Dermis microvascular lymphatic vessel endothelial cell (primary cell): ENCODE data around the gene UROD. TPM values are rescaled to one million over a fixed set of nuclear protein-coding genes. Genes with fewer than 3 reads are reported as not detected.
"Not testable (repeated sequence)": the region's sequence is repeated elsewhere in the genome, so short reads cannot be mapped to it uniquely, and the experiment has no call there.

Experiments
- DNase-seq, 2 donors: peaks; one replicate each; pipeline versions ENCODE4 v3.0.0 to v3.0.0-alpha.2; 2010; ENCODE audit warnings: low read depth in 2 of 2
- total RNA-seq: library from RNA; depleted of rRNA; stranded (reverse); fragments of >200 nt; gene quantifications from 2 replicates; pipeline ENCODE4 v1.2.1, GENCODE V29; 2014

The UROD gene
- total RNA-seq, result 266 and 281 TPM in 2 replicates

GRCh38 chr1:45011837-45012638 is at the start of gene UROD:
UROD (plus strand) TSS chr1:45012254; CDS start chr1:45012266, 12 bp downstream.
- peak; percentile 95 to 98 for DNase-seq

GRCh38 chr1:44962729-44963128 is 49.3 kb upstream of the UROD start:
- DNase-seq, result no peak

DNA sequence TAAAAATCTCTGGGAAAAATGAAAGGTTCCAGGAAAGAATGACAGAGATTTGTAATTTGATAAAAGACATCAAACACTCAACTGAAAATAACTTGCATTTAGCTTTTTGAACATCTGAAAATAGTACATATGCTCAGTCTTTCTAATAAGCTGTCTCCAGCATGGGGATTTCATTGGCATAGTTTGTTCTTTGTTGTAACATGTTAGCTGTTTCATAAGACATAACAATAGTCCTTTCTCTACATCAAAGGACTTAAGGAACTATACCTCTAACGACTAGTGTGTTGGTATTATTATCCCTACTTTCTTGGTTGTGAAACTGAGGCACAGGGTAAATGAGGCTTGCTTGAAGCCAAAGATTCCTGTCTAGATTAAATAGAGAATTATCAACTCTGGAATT is 47.7 kb upstream of the UROD start:
- DNase-seq, result no peak

DNA sequence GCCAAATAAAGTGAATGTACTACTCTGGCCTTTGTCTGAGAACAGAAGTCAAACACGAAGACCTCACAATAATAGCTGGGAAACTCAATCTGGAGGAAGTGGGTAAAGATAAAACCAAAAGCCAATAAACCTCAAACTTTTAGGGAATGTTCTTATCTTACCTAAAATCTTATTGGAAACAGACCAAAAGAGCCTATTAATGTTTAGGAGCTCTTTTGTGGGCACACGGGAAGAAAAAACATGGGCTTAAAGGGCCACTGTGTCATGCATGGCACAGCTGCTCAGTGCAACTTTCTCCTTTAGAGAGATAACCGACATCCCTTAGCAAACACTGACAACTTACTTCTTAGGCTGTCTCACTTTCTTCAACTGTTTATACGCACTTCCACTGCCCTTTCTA is 41.7 kb upstream of the UROD start:
- peak in 1 of 2 donors; percentile 16 for DNase-seq

DNA sequence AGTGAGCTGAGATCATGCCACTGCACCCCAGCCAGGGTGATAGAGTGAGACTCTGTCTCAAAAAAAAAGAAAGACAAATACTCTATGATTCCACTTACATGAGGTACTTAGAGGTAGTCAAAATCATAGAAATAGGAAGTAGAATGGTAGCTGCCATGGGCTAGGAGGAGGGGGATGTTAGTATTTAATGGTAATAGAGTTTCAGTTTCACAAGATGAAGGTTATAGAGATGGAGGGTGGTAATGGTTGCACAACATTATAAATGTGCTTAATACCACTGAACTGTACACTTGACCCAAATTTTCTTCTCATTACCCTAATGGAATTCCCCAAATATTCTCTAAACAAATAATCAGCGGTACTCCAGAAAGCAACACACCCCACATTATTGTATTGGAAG is 38.4 kb upstream of the UROD start:
- no peak for DNase-seq

DNA sequence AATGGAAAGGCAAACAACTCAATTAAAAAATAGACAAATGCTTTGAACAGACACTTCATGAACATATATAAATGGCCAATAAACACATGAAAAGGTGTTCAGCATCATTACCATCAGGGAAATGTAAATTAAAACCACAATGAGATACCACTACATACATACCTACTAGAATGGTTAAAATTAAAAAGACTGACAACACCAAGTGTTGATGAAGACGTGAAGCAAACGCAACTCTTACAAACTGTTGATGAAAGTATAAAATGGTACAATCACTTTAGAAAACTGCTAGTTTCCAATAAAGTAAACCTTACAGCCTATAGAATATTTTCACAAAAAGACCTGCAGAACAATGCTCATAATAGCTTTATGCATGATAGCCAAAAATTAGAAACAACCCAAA is 35.8 kb upstream of the UROD start:
- DNase-seq, result no peak

DNA sequence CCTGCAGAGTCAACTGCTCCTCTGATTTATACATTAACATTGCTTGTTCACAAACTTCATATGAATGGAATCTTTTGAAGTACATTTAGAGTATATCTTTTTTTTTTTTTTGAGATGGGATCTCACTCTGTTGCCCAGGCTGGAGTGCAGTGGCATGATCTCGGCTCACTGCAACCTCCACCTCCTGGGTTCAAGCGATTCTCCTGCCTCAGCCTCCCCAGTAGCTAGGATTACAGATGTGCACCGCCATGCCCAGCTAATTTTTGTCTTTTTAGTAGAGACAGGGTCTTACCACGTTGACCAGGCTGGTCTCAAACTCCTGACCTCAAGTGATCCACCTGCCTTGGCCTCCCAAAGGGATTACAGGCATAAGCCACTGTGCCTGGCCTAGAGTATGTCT is 34.7 kb upstream of the UROD start:
- not testable (repeated sequence) for DNase-seq

DNA sequence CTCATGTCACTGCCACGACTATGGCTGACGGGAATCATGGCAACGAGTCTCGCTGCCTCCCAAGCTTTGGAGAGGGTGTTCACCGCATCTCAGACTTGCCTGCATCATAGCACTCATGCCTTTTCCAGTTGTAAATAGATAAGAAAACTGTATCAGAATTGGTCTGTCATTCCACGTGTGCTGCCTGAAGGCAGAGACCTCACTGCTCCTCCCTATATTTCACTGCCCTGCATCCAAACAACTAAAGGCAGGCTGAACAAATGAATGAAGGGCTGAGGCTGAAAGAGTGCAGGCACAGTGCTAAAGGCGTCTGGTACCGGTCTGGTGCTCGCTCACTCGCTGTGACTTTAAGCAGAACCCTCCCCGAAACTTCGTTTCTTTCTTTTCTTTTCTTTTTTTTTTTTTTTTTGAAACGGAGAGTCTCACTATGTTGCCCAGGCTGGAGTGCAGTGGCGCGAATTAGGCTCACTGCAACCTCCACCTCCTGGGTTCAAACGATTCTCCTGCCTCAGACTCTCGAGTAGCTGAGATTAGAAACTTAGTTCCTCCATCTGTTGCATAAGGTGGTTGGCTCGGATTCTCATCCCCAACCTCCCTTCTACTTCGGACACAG is 26.2 kb upstream of the UROD start:
- no peak for DNase-seq

DNA sequence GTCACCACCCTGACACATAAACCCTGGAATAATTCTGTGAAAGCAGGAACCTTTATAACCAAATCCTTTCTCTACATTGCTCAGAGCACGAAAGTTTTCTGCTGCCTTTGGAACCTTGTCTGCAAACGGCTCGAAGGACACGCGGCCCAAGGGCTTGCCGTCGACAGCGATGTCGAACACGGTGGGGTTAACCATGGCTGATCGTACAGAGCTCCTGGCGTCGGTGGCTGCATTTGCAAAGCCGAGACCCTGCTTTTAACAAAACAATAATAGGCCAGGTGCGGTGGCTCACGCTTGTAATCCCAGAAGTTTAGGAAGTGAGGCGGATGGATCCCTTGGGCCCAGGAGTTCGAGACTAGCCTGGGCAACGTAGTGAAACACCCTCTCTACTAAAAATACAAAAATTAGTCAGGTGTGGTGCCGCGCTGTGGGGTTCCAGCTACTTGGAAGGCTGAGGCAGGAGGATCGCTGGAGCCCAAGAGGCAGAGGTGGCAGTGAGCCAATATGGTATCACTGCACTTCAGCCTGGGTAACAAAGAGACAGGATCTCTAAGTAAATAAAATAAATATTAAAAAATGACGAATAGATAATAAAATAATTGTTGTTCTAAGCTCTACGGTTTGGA is 23.4 kb upstream of the UROD start:
- DNase-seq, result no peak

- DNase-seq, result no peak
Measured at GRCh38 chr1:44994309-44994898, 17.6 kb upstream of the UROD start.

GRCh38 chr1:44995467-44996238 is 16.4 kb upstream of the UROD start:
- no peak for DNase-seq

- DNase-seq, result no peak
Measured at GRCh38 chr1:44999232-44999631, 12.8 kb upstream of the UROD start.

GRCh38 chr1:45001011-45001481 is 11.0 kb upstream of the UROD start:
- no peak for DNase-seq

DNA sequence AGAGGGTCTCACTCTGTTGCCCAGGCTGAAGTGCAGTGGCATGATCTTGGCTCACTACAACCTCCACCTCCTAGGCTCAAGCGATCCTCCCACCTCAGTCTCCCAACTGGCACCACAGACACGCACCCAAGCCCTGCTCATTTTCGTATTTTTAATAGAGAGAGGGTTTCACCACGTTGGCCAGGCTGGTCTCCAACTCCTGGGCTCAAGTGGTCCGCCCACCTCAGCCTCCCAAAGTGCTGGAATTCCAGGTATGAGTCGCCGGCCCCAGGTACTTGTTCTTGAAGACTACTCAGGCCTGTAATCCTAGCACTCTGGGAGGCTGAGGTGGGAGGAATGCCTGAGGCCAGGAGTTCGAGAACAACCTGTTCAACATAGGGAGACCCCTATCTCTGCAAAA is 10.5 kb upstream of the UROD start:
- DNase-seq, result not testable (repeated sequence)

GRCh38 chr1:45002650-45003645 is 9.1 kb upstream of the UROD start:
- DNase-seq, result no peak

- no peak for DNase-seq
Measured at GRCh38 chr1:45003741-45004140, 8.3 kb upstream of the UROD start.

DNA sequence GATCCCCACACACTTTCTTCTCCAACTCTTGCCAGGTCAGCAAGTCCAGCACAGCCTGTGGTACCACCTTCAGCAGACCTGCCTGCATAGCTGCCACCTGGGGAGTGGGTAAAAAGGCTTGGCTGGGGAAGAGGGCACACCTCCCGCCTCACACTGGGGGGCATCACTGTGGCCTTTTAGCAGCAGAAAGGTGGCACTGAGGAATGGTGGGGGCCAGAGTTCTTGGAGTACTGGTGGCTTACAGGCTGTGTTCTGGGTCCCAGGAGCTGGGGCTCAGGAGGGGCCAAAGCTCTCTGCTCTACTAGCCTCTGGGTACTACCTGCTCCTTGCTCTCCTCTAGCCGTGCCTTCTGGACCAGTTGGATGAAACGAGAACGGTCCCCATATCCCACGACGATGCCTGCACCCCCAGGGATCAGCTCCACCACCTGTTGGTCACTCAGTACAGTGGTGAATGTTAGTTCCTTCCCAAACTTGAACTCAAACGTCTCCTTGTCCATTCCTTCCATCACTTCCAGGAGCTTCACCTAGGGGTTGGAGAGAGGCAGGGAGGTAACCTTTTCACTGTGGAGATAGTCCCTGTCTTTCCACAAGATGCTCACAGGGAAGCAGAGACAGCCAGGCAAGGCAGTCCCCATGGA is 7.7 kb upstream of the UROD start:
- DNase-seq, result no peak

DNA sequence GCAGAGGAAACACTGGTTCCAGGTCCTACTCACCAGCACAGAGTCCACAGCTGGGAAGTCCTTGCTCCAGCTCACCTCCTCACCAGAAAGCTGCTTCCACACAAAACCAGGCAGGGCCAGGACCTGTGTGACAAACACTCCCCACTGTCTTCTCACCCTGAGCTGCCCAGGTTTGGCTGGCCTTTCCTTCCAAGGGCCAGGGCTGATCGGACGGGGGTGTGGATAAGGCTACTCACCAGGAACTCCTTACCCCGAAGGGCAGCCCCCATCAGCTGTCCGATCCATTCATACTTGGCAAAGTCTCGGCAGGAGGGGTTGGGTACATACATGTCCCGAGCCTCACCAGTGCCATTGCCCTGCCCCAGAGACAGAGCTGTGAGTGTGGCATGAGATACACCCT is 6.3 kb upstream of the UROD start:
- DNase-seq, result no peak

DNA sequence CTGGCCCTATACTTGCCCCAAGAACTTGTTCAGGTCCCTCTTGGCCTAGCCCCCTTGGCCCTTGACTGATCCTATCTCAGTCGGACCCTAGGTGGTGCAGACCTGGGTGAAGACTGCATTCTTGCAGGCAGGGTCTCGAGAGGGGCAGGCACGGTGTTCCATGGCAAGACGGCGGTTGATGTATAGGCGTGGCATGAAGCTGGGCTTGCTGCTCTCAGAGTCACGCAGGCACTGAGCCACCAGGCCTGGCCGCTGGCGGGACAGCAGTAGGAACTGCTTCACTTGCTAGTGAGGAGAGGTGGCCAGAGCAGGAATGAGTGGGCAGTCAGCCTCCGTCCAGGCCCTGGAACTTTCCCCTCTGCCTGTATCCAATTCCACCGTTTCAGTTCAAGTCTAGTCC is 4.7 kb upstream of the UROD start:
- DNase-seq, result no peak

- no peak for DNase-seq
Measured at GRCh38 chr1:45008076-45008475, 4.0 kb upstream of the UROD start.
